Measurements from ENCODE around the gene GCNA. TPM values are rescaled to one million over a fixed set of nuclear protein-coding genes. Genes with fewer than 3 reads are reported as not detected.
"Not testable (repeated sequence)": the region's sequence is repeated elsewhere in the genome, so short reads cannot be mapped to it uniquely, and the experiment has no call there.

Gene GCNA
- total RNA-seq, 1 experiment from 2014 or later: 2.2 TPM

DNA sequence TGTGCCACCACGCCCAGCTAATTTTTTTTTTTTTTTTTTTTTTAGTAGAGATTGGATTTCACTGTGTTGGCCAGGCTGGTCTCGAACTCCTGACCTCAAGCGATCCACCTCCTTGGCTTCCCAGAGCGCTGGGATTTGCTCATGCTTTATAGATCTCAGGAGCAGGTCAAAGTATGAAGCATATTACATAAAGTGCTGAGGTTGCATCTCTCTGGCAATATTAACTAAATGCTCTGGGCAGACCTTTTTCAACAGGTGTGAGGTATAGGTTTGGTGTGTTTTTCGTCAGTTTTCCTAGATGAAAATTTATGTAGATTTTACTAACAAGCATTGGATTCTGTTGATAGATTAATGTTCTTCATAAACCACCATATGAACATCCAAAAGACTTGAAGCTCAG is 19.3 kb upstream of the GCNA start:
- DNase-seq (ENCODE audit: low read depth): no peak

DNA sequence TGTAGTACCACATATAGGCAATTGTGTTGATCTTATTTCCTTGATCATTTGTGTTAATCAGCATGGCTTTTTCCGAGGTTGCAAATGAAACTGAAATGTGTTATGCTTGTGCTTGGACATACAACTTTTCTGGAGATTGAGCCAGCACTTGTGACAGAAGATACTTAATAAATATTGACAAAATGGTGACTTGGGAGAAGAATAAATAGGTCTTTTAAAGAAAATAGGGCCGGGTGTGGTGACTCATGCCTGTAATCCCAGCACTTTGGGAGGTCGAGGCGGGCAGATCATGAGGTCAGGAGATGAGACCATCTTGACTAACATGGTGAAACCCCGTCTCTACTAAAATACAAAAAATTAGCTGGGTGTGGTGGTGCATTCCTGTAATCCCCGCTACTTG is 18.5 kb upstream of the GCNA start:
- DNase-seq (ENCODE audit: low read depth): not testable (repeated sequence)

DNA sequence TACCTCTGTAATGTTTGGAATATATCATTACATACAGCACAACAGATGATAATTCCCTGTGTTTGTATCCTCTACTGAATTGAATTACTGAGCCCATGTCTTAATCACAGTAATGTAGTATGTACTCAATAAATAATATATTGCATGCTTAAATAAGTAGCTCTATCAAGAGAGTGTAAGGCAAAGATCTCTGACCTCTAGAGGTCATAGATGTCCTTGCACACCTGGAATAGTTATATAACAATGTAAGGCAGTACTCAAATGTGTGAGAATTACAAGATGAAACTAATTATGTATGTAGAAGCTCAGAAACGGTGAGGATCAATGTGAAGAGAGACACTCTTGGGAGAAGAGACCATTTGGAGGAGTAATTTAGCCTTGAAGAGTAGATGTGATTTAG is 14.3 kb upstream of the GCNA start:
- DNase-seq (ENCODE audit: low read depth): no peak

DNA sequence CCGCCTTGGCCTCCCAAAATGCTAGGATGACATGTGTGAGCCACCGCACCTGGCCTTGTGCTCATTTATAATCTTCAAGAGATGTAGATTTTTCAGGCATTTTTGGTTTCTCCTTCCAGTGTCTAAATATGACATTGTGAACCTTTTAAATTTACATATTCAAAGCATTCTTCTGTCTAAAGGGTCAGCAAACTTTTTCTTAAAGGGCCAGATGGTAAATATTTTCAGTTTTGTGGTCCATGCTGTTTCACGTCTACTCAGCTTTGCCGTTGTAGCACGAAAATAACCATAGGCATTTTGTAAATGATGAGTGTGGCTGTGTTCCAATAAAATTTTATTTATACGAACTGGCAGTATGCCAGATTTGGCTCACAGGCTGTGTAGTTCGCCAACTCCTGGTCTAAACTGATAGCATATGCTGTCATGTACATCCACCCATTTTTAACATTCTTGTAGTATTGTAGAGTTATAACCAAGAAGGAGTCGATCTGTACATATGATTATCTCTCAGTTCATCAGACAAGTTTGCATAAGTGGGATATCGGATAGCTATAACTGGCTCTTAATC is 12.7 kb upstream of the GCNA start:
- no peak for DNase-seq (ENCODE audit: low read depth)

DNA sequence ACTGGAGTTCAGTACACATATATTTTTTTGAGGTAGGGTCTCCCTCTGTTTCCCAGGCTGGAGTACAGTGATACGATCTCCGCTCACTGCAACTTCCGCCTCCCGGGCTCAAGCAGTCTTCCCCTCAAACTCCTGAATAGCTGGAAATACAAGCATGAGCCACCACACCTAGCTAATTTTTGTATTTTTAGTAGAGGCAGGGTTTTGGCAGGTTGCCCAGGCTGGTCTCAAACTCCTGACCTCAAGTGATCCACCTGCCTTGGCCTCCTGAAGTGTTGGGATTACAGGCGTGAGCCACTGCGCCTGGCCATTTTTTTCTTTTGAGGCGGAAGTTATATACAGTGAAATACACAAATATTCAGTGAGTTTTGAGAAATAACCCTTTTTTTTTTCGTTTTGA is 6.8 kb upstream of the GCNA start:
- not testable (repeated sequence) for DNase-seq (ENCODE audit: low read depth)

DNA sequence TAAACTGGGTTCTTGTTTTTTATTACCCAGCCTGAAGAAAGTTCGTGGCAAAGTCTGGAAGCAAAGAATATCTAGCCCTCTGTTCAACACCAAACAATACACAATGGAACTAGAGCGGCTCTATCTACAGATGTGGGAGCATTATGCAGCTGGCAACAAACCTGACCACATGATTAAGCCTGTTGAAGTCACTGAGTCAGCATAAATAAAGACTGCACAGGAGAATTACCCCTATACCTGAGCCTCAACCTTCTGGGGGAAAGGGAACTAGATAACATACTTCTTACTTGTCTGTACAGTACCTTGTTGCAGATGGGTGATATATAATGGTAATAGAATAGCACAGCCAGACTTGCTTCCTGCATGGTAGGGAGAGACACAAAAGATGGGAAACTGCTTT is 4.6 kb upstream of the GCNA start:
- DNase-seq (ENCODE audit: low read depth): no peak

DNA sequence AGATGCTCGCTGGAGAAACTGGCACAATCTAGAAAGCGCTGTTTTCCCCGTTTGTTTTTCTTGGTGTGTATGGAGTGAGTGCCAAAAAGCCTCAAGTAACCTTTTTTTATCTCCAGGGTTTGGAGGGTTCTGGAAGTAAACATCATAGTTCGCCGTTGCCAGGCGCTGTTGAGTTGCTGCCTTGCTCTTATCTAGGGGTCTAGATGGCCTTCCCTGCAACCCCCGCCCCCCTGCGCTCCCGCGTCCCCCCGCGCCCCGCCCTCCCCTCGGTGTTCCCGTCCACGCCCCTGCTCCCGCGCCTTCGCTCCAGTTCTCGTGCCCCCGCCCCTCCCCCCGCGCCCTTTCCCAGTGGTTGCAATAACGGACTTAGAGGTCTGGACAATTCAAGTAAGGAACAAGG is 555 bp upstream of the GCNA start:
- DNase-seq (ENCODE audit: low read depth): no peak

DNA sequence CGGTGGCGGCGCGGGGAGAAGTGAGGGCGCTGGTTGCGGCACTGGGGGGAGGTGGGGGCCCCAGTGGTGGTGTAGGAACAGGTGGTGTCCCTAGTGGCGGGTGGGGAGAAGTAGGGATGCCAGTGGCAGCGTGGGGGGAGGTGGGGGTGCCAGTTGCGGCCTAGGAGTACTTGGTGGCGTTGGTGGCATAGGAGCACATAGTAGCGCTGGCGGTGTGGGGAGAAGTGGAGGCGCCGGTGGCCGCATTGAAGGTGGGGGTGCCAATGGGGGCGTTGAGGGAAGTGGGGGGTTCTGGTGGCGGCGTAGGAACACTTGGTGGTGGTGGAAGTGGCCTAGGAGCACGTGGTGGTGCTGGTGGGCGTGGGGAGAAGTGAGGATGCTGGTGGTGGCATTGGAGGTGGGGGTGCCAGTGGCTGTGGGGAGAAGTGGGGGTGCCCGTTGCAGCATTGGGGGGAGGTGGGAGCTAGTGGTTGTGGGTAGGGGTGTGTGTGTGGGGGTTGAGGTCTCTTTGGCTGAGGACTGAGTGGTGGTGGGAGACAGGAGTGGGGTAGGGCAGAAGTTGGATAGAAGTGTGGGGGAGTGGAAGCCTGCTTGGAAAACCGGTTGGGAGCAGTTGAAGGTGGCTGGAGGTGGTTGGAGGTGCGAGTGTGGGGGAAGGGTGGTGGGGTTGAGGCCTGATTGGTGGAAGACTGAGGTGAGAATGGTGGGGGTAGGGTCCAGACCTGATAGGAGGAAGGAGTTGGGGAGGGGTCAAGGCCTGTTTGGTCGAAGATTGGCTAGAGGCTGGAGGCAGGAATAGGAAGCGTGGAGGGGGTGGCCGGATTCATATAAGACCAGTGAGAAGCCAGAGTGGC is 1.1 kb downstream of the GCNA start:
- no peak for DNase-seq (ENCODE audit: low read depth)

DNA sequence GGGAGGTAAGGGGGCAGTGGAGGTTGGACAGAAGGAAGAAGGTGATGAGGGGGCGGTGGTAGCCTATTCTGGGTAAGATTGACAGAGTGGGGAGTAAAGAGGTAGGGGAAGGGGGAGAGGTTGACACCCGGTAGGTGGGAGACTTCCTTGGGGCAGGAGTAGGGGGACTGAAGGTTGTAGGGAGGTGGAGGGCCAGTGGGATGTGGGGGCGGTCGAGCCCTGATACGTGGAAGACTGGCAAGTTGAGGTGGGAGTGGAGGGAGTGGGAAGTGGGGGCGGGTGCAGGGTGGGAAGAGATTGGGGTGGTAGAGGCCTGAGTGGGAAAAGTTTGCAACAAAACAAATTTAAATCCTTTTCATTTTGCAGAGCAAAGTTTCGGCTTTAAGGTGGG is 1.7 kb downstream of the GCNA start:
- DNase-seq (ENCODE audit: low read depth): no peak

DNA sequence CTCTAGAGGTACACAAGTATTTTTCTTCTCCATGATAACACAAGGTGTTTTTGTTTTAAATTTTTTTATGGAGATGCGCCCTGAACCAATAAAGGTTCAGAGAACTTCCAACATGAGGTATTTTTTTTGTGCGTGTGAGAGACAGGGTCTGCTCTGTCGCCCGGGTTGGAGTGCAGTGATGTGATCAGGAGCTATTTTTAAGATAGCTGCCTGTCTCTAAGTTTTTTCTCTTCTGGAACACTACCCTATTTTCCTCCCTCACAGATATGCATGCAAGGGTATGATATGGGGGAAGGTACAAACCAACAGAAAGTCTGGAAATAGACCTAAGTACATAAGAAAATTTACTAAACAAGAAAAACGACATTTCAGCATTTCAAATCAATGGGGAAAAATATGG is 3.0 kb downstream of the GCNA start:
- DNase-seq (ENCODE audit: low read depth): no peak

DNA sequence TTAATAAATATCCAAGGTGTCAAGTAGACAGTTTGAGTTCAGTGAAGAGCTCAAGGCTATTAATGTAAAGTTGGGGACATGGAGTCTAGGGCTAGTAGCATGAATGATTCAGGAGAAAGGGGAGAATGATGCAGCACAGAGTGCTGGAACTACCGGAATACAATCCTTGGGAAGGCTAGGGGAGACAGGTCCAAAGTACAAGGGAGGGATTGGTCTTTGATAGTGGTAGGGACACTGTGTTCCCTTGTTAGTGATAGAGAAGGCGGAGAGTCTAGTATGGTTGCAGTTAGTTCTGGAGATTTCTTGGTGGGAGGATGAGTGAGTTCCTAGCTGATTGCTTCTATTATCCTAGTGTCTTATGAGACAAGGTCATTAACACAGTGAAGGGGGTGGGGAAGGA is 8.7 kb downstream of the GCNA start:
- DNase-seq (ENCODE audit: low read depth): no peak

DNA sequence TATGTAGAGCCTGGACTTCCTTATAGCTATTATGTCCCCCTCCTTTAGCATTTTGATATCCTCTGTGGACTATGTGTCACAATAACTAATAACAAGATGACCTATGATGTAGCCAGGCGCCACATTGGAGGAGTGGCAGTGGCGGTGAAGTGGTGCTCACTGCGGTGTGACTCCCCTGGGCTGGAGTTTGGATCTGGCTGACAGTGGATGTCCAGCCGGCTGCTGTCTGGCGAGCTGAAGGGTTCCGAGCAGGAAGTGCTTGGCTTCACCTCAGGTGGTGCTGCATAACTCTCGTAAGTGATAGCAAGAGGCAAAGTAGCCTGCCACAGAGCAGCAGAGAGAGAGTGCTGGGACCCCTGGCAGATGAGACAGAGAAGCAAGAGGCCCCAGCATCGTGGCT is 15.0 kb downstream of the GCNA start:
- not testable (repeated sequence) for DNase-seq (ENCODE audit: low read depth)

DNA sequence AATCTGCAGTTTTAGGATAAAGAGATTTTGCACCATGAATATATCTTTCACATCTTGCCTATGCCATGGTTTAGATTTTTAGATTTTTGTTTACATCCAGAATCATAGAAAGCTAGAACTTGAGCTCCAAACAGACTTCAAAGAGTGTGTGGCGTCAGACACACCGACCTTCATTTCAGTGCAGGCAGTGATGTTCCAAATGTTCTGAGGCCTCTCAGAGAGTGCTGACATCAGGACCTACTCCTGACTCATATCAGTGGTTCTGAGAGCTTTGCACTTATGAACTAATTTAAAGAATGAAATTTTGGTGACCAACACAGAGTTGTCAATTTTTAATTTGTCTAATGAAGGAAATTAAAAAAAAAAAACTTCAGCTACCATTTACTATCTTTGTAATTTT is 21.7 kb downstream of the GCNA start:
- DNase-seq (ENCODE audit: low read depth): no peak

DNA sequence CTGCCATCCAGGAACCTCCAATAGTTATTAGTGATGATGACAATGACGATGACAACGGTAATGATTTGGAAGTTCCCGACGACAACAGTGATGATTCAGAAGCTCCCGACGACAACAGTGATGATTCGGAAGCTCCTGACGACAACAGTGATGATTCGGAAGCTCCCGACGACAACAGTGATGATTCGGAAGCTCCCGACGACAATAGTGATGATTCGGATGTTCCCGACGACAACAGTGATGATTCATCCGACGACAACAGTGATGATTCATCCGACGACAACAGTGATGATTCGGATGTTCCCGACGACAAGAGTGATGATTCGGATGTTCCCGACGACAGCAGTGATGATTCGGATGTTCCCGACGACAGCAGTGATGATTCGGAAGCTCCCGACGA is 25.4 kb downstream of the GCNA start:
- DNase-seq (ENCODE audit: low read depth): peak; percentile 26

DNA sequence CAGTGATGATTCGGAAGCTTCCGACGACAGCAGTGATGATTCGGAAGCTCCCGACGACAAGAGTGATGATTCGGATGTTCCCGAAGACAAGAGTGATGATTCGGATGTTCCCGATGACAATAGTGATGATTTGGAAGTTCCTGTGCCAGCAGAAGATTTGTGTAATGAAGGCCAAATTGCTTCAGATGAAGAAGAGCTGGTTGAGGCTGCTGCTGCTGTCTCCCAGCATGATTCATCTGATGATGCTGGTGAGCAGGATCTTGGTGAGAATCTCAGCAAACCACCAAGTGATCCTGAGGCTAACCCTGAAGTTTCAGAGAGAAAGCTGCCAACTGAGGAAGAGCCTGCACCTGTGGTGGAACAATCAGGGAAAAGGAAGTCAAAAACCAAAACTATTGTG is 25.9 kb downstream of the GCNA start:
- peak; percentile 49 for DNase-seq (ENCODE audit: low read depth)

DNA sequence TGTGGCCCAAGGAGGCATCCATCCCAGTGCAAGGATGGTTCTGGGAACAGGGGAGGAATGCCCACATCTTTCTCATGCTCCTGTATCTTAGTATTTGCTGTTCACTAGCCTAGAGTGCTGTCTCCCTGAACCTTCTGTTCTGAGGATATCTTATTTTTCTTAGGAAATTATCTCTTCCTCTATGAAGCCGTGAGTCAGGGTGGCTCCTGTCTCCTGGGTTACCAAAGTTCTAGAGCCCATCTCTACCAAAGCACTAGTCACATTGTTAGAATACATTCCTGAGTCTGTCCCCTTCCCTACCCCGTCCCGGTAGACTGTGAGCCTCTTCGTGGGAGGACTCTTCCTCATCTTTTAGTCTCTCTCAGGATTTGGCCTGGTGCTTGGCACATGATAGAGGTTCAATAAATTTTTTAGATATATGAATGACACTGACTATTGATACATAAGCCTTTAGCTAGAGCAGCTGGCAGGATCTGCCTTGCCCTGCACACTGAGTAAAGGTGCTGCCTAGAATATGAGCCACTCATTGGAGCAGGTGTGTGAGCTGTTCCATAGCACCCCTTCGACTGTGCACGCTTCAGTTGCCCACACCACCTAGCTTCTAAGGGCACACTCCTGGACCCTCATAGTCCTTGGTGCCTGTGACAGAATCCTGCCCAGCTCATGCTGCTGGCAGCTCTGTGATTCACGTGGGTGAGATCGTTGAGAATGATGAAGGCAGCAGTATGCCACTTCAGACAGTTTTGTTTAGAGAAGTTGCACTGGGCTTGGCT is 26.7 kb downstream of the GCNA start:
- DNase-seq (ENCODE audit: low read depth): no peak

DNA sequence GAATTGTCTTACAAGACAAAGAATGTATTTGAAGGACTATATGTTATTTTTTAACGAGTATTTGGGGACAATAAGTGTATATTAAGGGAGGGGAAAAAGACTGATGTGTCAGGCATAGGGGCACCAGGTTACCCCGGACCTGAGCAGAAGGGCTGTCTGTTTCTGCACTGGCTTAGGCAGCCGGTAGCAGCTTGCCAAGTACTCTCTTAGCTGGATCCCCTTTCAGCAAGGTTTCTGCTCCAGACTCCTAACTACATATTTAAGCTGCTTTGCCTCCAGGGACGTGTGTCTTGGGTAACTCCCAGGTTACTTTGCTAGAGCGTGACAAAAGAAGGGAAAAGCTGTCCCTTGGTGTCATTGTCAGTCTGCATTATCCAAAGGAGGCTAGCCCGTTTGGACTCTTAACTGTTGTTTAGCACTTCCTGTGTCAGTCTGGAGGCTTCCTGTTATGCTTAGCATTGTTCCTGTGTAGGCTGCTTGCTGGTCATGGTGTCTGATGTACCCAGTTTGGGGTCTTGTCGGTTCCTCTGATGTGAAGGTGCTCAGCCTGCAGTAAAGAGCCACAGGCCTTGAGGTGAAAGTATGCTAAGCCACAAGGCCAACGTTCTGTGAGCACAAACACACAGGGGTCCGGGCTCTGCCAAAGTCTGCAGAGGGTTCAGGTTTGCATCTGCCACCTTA is 28.4 kb downstream of the GCNA start:
- no peak for DNase-seq (ENCODE audit: low read depth)

DNA sequence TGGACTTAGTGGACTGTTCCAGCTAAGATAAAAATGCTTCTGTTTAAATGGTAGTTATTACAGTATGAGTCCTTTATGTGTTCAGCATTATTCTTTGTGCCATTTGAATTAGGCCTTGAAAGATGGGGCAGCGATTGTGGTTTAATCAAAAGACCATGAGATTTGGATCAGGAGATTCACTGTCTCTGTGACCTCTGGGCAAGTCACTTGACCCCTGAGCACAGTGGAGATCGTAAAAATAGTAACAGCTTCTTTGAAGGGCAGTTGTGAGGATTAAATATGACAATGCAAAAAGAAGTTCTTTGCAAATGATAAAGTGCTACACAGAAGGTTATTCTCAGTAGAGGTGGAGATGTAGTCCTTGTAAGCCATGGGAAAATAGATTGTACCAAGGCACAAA is 29.3 kb downstream of the GCNA start:
- DNase-seq (ENCODE audit: low read depth): no peak

DNA sequence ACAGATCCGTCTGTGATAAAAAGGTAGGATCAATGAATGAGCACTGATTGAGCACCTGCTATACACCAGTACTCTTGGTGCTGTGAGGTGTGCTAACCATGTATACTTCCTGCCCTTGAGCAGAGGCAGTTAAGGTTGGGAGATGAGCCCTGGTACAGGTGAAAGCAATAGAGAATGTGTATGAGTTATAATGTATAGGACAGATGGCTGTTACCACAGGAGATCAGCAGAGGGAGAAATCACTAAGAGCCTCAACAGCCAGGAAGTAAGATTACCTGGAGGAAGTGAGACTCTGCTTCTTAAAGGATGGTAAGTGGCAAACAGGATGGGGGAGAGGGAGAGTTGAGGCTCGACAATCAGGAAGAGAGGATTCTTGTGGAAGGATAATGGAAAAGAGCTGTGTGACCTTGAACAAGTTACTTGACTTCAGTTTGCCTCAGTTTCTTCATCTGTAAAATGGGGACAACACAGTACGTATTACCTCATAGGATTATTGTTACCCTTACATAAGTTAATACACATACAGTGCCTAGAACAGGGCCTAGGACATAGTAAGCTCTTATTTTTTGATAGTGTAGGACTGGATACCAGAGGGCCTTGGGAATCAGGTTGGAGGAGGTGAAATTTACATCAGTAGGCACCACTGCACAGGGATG is 31.0 kb downstream of the GCNA start:
- no peak for DNase-seq (ENCODE audit: low read depth)

DNA sequence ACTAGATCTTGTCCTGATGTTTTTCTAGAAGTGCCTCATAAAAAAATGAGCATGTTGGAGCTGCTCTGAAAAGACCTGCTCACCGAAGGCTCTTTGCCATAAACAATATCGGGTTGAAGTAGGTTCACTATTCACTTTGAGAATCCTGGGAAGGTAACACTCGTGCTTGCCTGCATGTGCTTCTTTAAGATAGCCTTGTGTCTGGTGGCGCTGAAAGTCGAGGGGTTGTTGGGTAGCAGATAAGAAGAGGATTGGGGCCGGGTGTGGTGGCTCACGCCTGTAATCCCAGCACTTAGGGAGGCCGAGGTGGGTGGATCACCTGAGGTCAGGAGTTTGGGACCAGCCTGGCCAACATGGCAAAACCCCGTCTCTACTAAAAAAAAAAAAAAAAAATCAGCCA is 33.5 kb downstream of the GCNA start:
- not testable (repeated sequence) for DNase-seq (ENCODE audit: low read depth)

DNA sequence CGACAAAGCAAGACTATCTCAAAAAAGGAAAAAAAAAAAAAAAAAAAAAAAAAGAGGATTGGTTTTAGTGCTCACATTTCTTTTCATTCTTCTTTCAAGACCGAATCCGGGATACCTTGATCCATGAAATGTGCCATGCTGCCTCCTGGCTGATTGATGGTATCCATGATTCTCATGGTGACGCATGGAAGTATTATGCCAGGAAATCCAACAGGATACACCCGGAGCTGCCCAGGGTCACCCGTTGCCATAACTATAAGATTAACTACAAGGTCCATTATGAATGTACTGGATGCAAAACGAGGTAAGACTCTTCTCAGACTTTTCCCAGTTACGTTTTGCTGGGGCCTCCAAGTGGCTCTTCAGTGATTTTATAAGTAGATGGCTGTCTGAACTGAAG is 34.0 kb downstream of the GCNA start:
- no peak for DNase-seq (ENCODE audit: low read depth)

DNA sequence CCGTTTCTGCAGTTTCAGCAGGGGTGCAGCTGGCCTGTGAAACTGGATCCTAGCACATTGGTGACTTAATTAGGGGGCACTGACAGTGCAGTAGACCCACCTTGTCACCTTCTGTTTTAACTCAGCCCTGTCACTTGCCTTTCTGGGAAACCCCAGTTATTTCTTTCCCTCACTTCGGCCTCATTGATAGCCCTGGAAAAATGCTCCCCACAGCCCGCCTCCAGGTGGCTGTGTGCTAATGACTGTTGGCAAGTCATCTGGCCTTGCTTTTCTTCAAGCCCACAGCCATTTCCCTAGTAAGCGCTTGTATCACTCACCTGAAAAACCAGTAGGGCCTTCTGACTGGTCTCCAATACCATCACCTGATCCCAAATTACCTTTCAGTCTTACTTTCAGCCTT is 36.8 kb downstream of the GCNA start:
- no peak for DNase-seq (ENCODE audit: low read depth)

Measured in LHCN-M2 (cell line).